ENCODE measurements around the gene AEBP2. TPM values are rescaled to one million over a fixed set of nuclear protein-coding genes. Genes with fewer than 3 reads are reported as not detected.

The AEBP2 gene
- polyA plus RNA-seq, 1 donor (not counting 4 experiments of a cell fraction or from before 2014, with no cell fraction given): 19.6 TPM

- FAIRE-seq: no peak
- Histone ChIP-seq H3K4me1 (ENCODE audit: control insufficient read depth, extremely low read depth, insufficient read depth, low read length) (peaks cover 15% of the 10 kb centered on the region), H3K4me3 (ENCODE audit: control insufficient read depth in 2 of 3, extremely low read depth in 1 of 3, insufficient read depth in 2 of 3, low read depth in 1 of 3, low read length in 3 of 3) (no peak overlapping the region), H4K20me1 (ENCODE audit: control insufficient read depth, extremely low read depth, insufficient read depth, low read length) (no peaks in the 10 kb centered on the region), H3K9me3 (ENCODE audit: control insufficient read depth, low read depth, low read length) (no peaks in the 10 kb centered on the region), H3K27me3 (ENCODE audit: control insufficient read depth, extremely low read depth, insufficient read depth, low read length) (no peaks in the 10 kb centered on the region), H3K9ac (ENCODE audit: control insufficient read depth, extremely low read depth, insufficient read depth, low read length) (no peak overlapping the region), H3K36me3 (ENCODE audit: control insufficient read depth in 2 of 2, extremely low read depth in 1 of 2, insufficient read depth in 2 of 2, low read length in 2 of 2) (no peaks in the 10 kb centered on the region), H3K79me2 (ENCODE audit: control insufficient read depth, insufficient read depth, low read length) (no peaks in the 10 kb centered on the region), H3K27ac (ENCODE audit: control insufficient read depth, insufficient read depth, low read length) (no peak overlapping the region), H3K4me2 (ENCODE audit: control insufficient read depth, extremely low read depth, insufficient read depth, low read depth, low read length) (no peak overlapping the region), H3K9me1 (ENCODE audit: control insufficient read depth, extremely low read depth, insufficient read depth, low read length) (no peaks in the 10 kb centered on the region), H2AFZ (ENCODE audit: control insufficient read depth, low read length) (no peak overlapping the region)
- no peak for DNase-seq (ENCODE audit: low read depth, low spot score)
- dilution Hi-C loops (cut with MboI; ENCODE audit: extremely low pct_ligation_motif_present, low sequenced_read_pairs): no loop called here
- TF ChIP-seq EZH2 (IDR thresholded peaks at IDR 0.05; ENCODE audit: low read length): no peak
- no peak for TF ChIP-seq CTCF (optimal IDR thresholded peaks at IDR 0.05 in 1 of 3, IDR thresholded peaks at IDR 0.05 in 1 of 3, conservative IDR thresholded peaks at IDR 0.05 in 1 of 3; ENCODE audit: extremely low read depth in 1 of 3, insufficient read depth in 2 of 3, low read length in 3 of 3)
These were observed 4.8 kb upstream of the AEBP2 start for GRCh38 chr12:19434538-19434937.

- FAIRE-seq (no peak), DNase-seq (ENCODE audit: low read depth, low spot score) (no peak)
- Histone ChIP-seq H3K36me3 (ENCODE audit: control insufficient read depth in 2 of 2, extremely low read depth in 1 of 2, insufficient read depth in 2 of 2, low read length in 2 of 2) (no peaks in the 10 kb centered on the region), H3K4me2 (ENCODE audit: control insufficient read depth, extremely low read depth, insufficient read depth, low read depth, low read length) (no peak overlapping the region), H4K20me1 (ENCODE audit: control insufficient read depth, extremely low read depth, insufficient read depth, low read length) (no peaks in the 10 kb centered on the region), H3K27ac (ENCODE audit: control insufficient read depth, insufficient read depth, low read length) (no peak overlapping the region), H3K79me2 (ENCODE audit: control insufficient read depth, insufficient read depth, low read length) (peaks cover 12% of the 10 kb centered on the region), H3K4me3 (ENCODE audit: control insufficient read depth in 2 of 3, extremely low read depth in 1 of 3, insufficient read depth in 2 of 3, low read depth in 1 of 3, low read length in 3 of 3) (no peak overlapping the region), H3K4me1 (ENCODE audit: control insufficient read depth, extremely low read depth, insufficient read depth, low read length) (peaks cover 14% of the 10 kb centered on the region), H3K27me3 (ENCODE audit: control insufficient read depth, extremely low read depth, insufficient read depth, low read length) (no peaks in the 10 kb centered on the region), H3K9ac (ENCODE audit: control insufficient read depth, extremely low read depth, insufficient read depth, low read length) (no peak overlapping the region), H3K9me1 (ENCODE audit: control insufficient read depth, extremely low read depth, insufficient read depth, low read length) (no peaks in the 10 kb centered on the region), H2AFZ (ENCODE audit: control insufficient read depth, low read length) (no peak overlapping the region), H3K9me3 (ENCODE audit: control insufficient read depth, low read depth, low read length) (no peaks in the 10 kb centered on the region)
- no peak for TF ChIP-seq CTCF (optimal IDR thresholded peaks at IDR 0.05 in 1 of 3, IDR thresholded peaks at IDR 0.05 in 1 of 3, conservative IDR thresholded peaks at IDR 0.05 in 1 of 3; ENCODE audit: extremely low read depth in 1 of 3, insufficient read depth in 2 of 3, low read length in 3 of 3)
- no peak for TF ChIP-seq EZH2 (IDR thresholded peaks at IDR 0.05; ENCODE audit: low read length)
- dilution Hi-C loops (cut with MboI; ENCODE audit: extremely low pct_ligation_motif_present, low sequenced_read_pairs): no loop called here
These were observed 3.3 kb upstream of the AEBP2 start for GRCh38 chr12:19435831-19436497.
